D721Med (cell line): ENCODE results near the gene NDUFA8.

Source experiments
- DNase-seq: peaks from one replicate; pipeline ENCODE4 v3.0.0; 2011; ENCODE audit warnings: low spot score; ENCODE audit not compliant: insufficient read length
- FAIRE-seq: peaks from 2 replicates; lab custom pipeline; 2011; peaks lifted over from hg19 to GRCh38; lab: Jason Lieb, UNC
- CTCF ChIP-seq: IDR thresholded peaks from 2 replicates; pipeline ENCODE4 v1.5.1; 2012; ENCODE audit warnings: mild to moderate bottlenecking, control low read depth; ENCODE audit not compliant: insufficient read depth; ENCODE audit errors: missing control alignments

Gene NDUFA8

GRCh38 chr9:122111413-122112085 is 48.0 kb downstream of the NDUFA8 start:
- no peak for TF ChIP-seq CTCF
- DNase-seq = no peak
- FAIRE-seq = no peak

GRCh38 chr9:122110100-122110833 is 49.3 kb downstream of the NDUFA8 start:
- no peak for DNase-seq
- no peak for TF ChIP-seq CTCF
- FAIRE-seq = no peak

- FAIRE-seq = no peak
- no peak for DNase-seq
- TF ChIP-seq CTCF = no peak
Observed at GRCh38 chr9:122109035-122109813, 50.4 kb downstream of the NDUFA8 start.

- FAIRE-seq = no peak
- no peak for TF ChIP-seq CTCF
- DNase-seq = no peak
Observed at GRCh38 chr9:122107291-122107805, 52.2 kb downstream of the NDUFA8 start.

- DNase-seq (no peak), FAIRE-seq (no peak)
- TF ChIP-seq CTCF = no peak
Observed at GRCh38 chr9:122106576-122106975, 53.0 kb downstream of the NDUFA8 start.

GRCh38 chr9:122103985-122104384 is 55.6 kb downstream of the NDUFA8 start:
- no peak for TF ChIP-seq CTCF
- DNase-seq = no peak
- FAIRE-seq = no peak
